ENCODE results near the gene ANO7.

- TF ChIP-seq CTCF (IDR thresholded peaks at IDR 0.05; ENCODE audit: poor library complexity, severe bottlenecking): no peak
- no peak for TF ChIP-seq POLR2AphosphoS5 (IDR thresholded peaks at IDR 0.05)
- no peak for TF ChIP-seq EZH2 (IDR thresholded peaks at IDR 0.05; ENCODE audit: borderline replicate concordance, insufficient read depth, low read length, poor library complexity, severe bottlenecking)
- TF ChIP-seq REST (IDR thresholded peaks at IDR 0.05; ENCODE audit: borderline replicate concordance): no peak
- no peak for TF ChIP-seq EP300 (conservative IDR thresholded peaks at IDR 0.05; ENCODE audit: poor library complexity, severe bottlenecking)
- TF ChIP-seq MXI1 (conservative IDR thresholded peaks at IDR 0.05; ENCODE audit: poor library complexity, severe bottlenecking): no peak
Observed at GRCh38 chr2:241153616-241154015, 34.9 kb upstream of the ANO7 start.

All from neural cell (in vitro differentiated cells).